CD14-positive monocyte (primary cell): ENCODE measurements around the gene PARP16. TPM values are rescaled to one million over a fixed set of nuclear protein-coding genes. Genes with fewer than 3 reads are reported as not detected.

Experiments
- DNase-seq, 3 donors: peaks; one replicate each; pipeline ENCODE4 v3.0.0-alpha.2; 2011 to 2022
- H2AFZ ChIP-seq: 2 replicates; pipeline ENCODE4 v1.6.0; 2012; ENCODE audit warnings: mild to moderate bottlenecking, low read depth, low read length, inconsistent platforms; ENCODE audit not compliant: insufficient read depth, poor library complexity, severe bottlenecking
- H3K27ac ChIP-seq, 2 donors: 1 replicate in 1 of 2; 2 replicates in 1 of 2; pipeline ENCODE4 v1.5.1; 2012 to 2013; ENCODE audit warnings: low read length in 2 of 2, control low read depth in 1 of 2, inconsistent platforms in 1 of 2, low read depth in 1 of 2, mild to moderate bottlenecking in 1 of 2
- H3K27me3 ChIP-seq, 2 donors: one replicate each; pipeline versions ENCODE4 v1.6.0 to v1.6.1; 2011 to 2013; ENCODE audit warnings: low read length in 2 of 2; ENCODE audit not compliant: control insufficient read depth in 2 of 2, insufficient read depth in 2 of 2
- H3K36me3 ChIP-seq, 2 donors: replicated peaks in 1 of 2; 1 replicate in 1 of 2; 2 replicates in 1 of 2; pipeline versions ENCODE4 v1.5.1 to v1.6.1; 2012 to 2013; ENCODE audit warnings: low read length in 2 of 2, control low read depth in 1 of 2, inconsistent platforms in 1 of 2, mild to moderate bottlenecking in 1 of 2; ENCODE audit not compliant: insufficient read depth in 2 of 2, control insufficient read depth in 1 of 2
- H3K4me1 ChIP-seq, 2 donors: 1 replicate in 1 of 2; 2 replicates in 1 of 2; pipeline versions ENCODE4 v1.5.1 to v1.6.1; 2012 to 2013; ENCODE audit warnings: low read length in 2 of 2, control low read depth in 1 of 2, inconsistent platforms in 1 of 2, mild to moderate bottlenecking in 1 of 2, moderate library complexity in 1 of 2; ENCODE audit not compliant: insufficient read depth in 2 of 2, control insufficient read depth in 1 of 2
- H3K4me2 ChIP-seq: replicated peaks from 2 replicates; pipeline ENCODE3; 2012; ENCODE audit warnings: low read length, moderate library complexity, mild to moderate bottlenecking; ENCODE audit not compliant: poor library complexity, severe bottlenecking; ENCODE audit errors: extremely low read depth
- H3K4me3 ChIP-seq, 3 experiments: fragments of 200-600 bp in 1 of 3; sonication (generic) in 1 of 3; replicated peaks in 1 of 3; 1 replicate in 2 of 3; 2 replicates in 1 of 3; pipeline ENCODE4 v1.5.1; 2011 to 2013; ENCODE audit warnings: low read length in 3 of 3, mild to moderate bottlenecking in 3 of 3, control low read depth in 2 of 3, low read depth in 2 of 3, inconsistent platforms in 1 of 3, moderate library complexity in 1 of 3
- H3K79me2 ChIP-seq: 2 replicates; pipeline ENCODE4 v1.6.0; 2012; ENCODE audit warnings: mild to moderate bottlenecking, control low read depth, inconsistent platforms, low read length, moderate library complexity; ENCODE audit not compliant: insufficient read depth
- H3K9ac ChIP-seq: 2 replicates; pipeline ENCODE4 v1.6.0; 2017; ENCODE audit warnings: low read length, mild to moderate bottlenecking; ENCODE audit not compliant: insufficient read depth, poor library complexity, severe bottlenecking
- H3K9me3 ChIP-seq, 2 donors: replicated peaks in 1 of 2; 1 replicate in 1 of 2; 2 replicates in 1 of 2; pipeline versions ENCODE4 v1.5.1 to v1.6.1; 2012 to 2013; ENCODE audit warnings: low read length in 2 of 2, control low read depth in 1 of 2; ENCODE audit not compliant: control insufficient read depth in 1 of 2, insufficient read depth in 1 of 2
- H4K20me1 ChIP-seq: 2 replicates; pipeline ENCODE4 v1.6.0; 2012; ENCODE audit warnings: mild to moderate bottlenecking, low read length, control low read depth, moderate library complexity; ENCODE audit not compliant: insufficient read depth
- H3K27ac Mint-ChIP-seq, 7 donors: one replicate each; pipeline ENCODE4 v1.8.0; 2020; ENCODE audit warnings: mild to moderate bottlenecking in 7 of 7, mixed read lengths in 7 of 7, moderate library complexity in 6 of 7, inconsistent platforms in 2 of 7
- H3K27me3 Mint-ChIP-seq, 3 donors: one replicate each; pipeline ENCODE4 v1.8.0; 2021 to 2022; ENCODE audit warnings: low read depth in 3 of 3, mild to moderate bottlenecking in 3 of 3, mixed read lengths in 3 of 3, moderate library complexity in 3 of 3, inconsistent platforms in 1 of 3
- H3K36me3 Mint-ChIP-seq, 2 donors: one replicate each; pipeline ENCODE4 v1.8.0; 2020; ENCODE audit warnings: mixed read lengths in 2 of 2, inconsistent platforms in 1 of 2, mild to moderate bottlenecking in 1 of 2
- H3K4me1 Mint-ChIP-seq: one replicate; pipeline ENCODE4 v1.8.0; 2020; ENCODE audit warnings: mild to moderate bottlenecking, mixed read lengths
- H3K4me3 Mint-ChIP-seq, 2 donors: one replicate each; pipeline ENCODE4 v1.8.0; 2020; ENCODE audit warnings: mild to moderate bottlenecking in 2 of 2, mixed read lengths in 2 of 2, moderate library complexity in 1 of 2
- H3K9me3 Mint-ChIP-seq, 7 donors: one replicate each; pipeline ENCODE4 v1.8.0; 2020 to 2022; ENCODE audit warnings: mixed read lengths in 7 of 7, mild to moderate bottlenecking in 6 of 7, moderate library complexity in 6 of 7, inconsistent platforms in 2 of 7
- CTCF ChIP-seq: fragments of 200-600 bp; IDR thresholded peaks from one replicate; pipeline ENCODE4 v1.8.0; 2022; ENCODE audit warnings: antibody characterized with exemption, mild to moderate bottlenecking
- WGBS: methylation state at CpG from one replicate; pipeline ENCODE4 v1.1.5; 2013; ENCODE audit warnings: missing lambda C conversion rate; ENCODE audit not compliant: insufficient coverage; 5-methylcytosine and 5-hydroxymethylcytosine counted together
- intact Hi-C, 2 donors: fragments of 100-400 bp; cut with micrococcal nuclease; formaldehyde crosslinking; loops; one replicate each; pipeline versions ENCODE4 v1.15.0 to v1.15.1; 2023
- polyA plus RNA-seq, 3 donors: library from polyadenylated mRNA; depleted of rRNA in 1 of 3; unstranded in 2 of 3; stranded (reverse) in 1 of 3; fragments of 300-500 nt in 2 of 3; fragments of >200 nt in 1 of 3; fragmentation: Illumina TruSeq in 2 of 3; gene quantifications; 1 replicate in 2 of 3; 2 replicates in 1 of 3; pipeline ENCODE4 v1.2.3, GENCODE V29; 2012 to 2021

The PARP16 gene
- polyA plus RNA-seq, 3 donors = 4.8 to 6.9 (median 5.7) TPM

- Histone ChIP-seq H3K4me3 (no peak overlapping the region), H3K27ac (no peak overlapping the region), H4K20me1 (no peaks in the 10 kb centered on the region), H3K4me2 (no peak overlapping the region), H3K27me3 (no peaks in the 10 kb centered on the region), H2AFZ (no peak overlapping the region), H3K4me1 (no peaks in the 10 kb centered on the region), H3K9me3 (no peaks in the 10 kb centered on the region), H3K9ac (no peak overlapping the region), H3K79me2 (no peaks in the 10 kb centered on the region), H3K36me3 (no peaks in the 10 kb centered on the region)
- H3K36me3 Mint-ChIP-seq = no peaks in the 10 kb centered on the region
- DNase-seq = no peak
- intact Hi-C loops = no loop called here
- WGBS = no CpG with 5 or more reads among the region's 5 CpGs
- H3K27ac Mint-ChIP-seq = no peak overlapping the region
- no peaks in the 10 kb centered on the region for H3K9me3 Mint-ChIP-seq
- H3K4me1 Mint-ChIP-seq = peaks cover 2% of the 10 kb centered on the region
- TF ChIP-seq CTCF = no peak
- H3K27me3 Mint-ChIP-seq = peaks cover 0 to 7% (median 0%) of the 10 kb centered on the region in 3 donors
- no peak overlapping the region for H3K4me3 Mint-ChIP-seq
These were observed 53.0 kb downstream of the PARP16 start for GRCh38 chr15:65233696-65234095.

- Histone ChIP-seq H3K27ac (no peak overlapping the region), H4K20me1 (no peaks in the 10 kb centered on the region), H3K4me2 (no peak overlapping the region), H2AFZ (no peak overlapping the region), H3K36me3 (no peaks in the 10 kb centered on the region), H3K4me1 (no peaks in the 10 kb centered on the region), H3K27me3 (no peaks in the 10 kb centered on the region), H3K9me3 (no peaks in the 10 kb centered on the region), H3K9ac (no peak overlapping the region), H3K4me3 (no peak overlapping the region), H3K79me2 (no peaks in the 10 kb centered on the region)
- intact Hi-C loops = no loop called here
- no peak for TF ChIP-seq CTCF
- DNase-seq = no peak
- Mint-ChIP-seq H3K9me3 (no peaks in the 10 kb centered on the region), H3K4me3 (no peak overlapping the region), H3K36me3 (no peaks in the 10 kb centered on the region), H3K27me3 (peaks cover under 1 to 5% (median 2%) of the 10 kb centered on the region in 3 donors), H3K27ac (no peak overlapping the region), H3K4me1 (peaks cover 2% of the 10 kb centered on the region)
- WGBS = no CpG with 5 or more reads among the region's 3 CpGs
These were observed 54.2 kb downstream of the PARP16 start for GRCh38 chr15:65232520-65232919.
